ENCODE data around the gene KDM8. TPM values are rescaled to one million over a fixed set of nuclear protein-coding genes. Genes with fewer than 3 reads are reported as not detected.

KDM8 gene
- total and polyA plus RNA-seq, 3 donors from 2014 or later, result 5.7 to 14.7 (median 8.3) TPM

DNA sequence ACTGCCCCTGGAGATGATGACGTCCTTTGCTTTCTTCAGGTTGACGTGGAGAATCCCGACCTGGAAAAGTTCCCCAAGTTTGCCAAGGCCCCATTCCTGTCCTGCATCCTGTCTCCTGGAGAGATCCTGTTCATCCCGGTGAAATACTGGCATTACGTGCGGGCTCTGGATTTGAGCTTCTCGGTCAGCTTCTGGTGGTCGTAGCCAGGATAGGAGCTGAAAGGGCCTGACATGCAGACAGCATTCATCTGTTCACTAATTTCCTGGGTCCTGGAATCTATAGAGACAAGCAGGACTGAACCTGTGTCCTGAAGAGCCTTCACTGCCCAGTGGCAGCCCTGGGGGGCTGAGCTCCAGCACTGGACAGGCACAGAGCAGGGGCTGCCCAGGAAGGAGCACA, 17.2 kb downstream of the KDM8 start:
- Histone ChIP-seq H3K4me3 (no peak overlapping the region), H3K4me1 (no peaks in the 10 kb centered on the region), H3K9me3 (no peaks in the 10 kb centered on the region), H3K36me3 (ENCODE audit: low read depth, missing control alignments) (no peaks in the 10 kb centered on the region), H3K27me3 (no peaks in the 10 kb centered on the region), H3K27ac (no peak overlapping the region)
- no peak for DNase-seq
- 92% methylated on average over 8 of the region's 8 CpGs for WGBS, 2 donors
- intact Hi-C loops (cut with DNase I; ENCODE audit: low total_unique reads), result loop anchor here (10.0 kb wide), 1 partner anchor 124 kb away; no protein-coding TSS in a partner anchor
- no peak for TF ChIP-seq POLR2A (IDR thresholded peaks at IDR 0.05)
- TF ChIP-seq, protein P1, sequence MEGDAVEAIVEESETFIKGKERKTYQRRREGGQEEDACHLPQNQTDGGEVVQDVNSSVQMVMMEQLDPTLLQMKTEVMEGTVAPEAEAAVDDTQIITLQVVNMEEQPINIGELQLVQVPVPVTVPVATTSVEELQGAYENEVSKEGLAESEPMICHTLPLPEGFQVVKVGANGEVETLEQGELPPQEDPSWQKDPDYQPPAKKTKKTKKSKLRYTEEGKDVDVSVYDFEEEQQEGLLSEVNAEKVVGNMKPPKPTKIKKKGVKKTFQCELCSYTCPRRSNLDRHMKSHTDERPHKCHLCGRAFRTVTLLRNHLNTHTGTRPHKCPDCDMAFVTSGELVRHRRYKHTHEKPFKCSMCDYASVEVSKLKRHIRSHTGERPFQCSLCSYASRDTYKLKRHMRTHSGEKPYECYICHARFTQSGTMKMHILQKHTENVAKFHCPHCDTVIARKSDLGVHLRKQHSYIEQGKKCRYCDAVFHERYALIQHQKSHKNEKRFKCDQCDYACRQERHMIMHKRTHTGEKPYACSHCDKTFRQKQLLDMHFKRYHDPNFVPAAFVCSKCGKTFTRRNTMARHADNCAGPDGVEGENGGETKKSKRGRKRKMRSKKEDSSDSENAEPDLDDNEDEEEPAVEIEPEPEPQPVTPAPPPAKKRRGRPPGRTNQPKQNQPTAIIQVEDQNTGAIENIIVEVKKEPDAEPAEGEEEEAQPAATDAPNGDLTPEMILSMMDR (IDR thresholded peaks at IDR 0.05), result no peak

DNA sequence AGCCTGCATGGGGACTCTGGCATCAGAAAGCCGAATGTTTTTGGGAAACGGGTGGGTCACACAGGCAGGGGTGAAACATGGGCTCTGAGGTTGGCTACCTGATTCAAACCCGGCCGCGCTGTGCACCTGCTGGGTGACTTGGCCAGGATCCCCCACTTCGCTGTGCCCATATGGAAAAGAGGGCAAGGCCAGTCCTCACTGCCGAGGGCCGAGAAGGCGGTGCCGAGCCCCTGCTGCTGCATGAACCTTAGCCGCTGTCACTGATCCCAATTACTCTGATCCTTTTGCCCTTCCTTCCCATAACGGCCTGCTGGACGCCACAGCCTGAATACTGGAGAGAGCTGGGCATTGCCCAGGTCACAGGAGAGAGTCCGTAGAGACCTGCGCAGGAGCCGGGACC, 17.7 kb downstream of the KDM8 start:
- Histone ChIP-seq H3K9me3 (no peaks in the 10 kb centered on the region), H3K27me3 (no peaks in the 10 kb centered on the region), H3K4me3 (no peak overlapping the region), H3K27ac (no peak overlapping the region), H3K4me1 (no peaks in the 10 kb centered on the region), H3K36me3 (ENCODE audit: low read depth, missing control alignments) (no peaks in the 10 kb centered on the region)
- 90 to 93% methylated on average over 12 to 16 of the region's 16 CpGs for WGBS, 2 donors
- intact Hi-C loops (cut with DNase I; ENCODE audit: low total_unique reads), result loop anchor here (10.0 kb wide), 1 partner anchor 124 kb away; no protein-coding TSS in a partner anchor
- TF ChIP-seq, protein P1 (IDR thresholded peaks at IDR 0.05), result no peak
- no peak for TF ChIP-seq POLR2A (IDR thresholded peaks at IDR 0.05)
- DNase-seq, result no peak

DNA sequence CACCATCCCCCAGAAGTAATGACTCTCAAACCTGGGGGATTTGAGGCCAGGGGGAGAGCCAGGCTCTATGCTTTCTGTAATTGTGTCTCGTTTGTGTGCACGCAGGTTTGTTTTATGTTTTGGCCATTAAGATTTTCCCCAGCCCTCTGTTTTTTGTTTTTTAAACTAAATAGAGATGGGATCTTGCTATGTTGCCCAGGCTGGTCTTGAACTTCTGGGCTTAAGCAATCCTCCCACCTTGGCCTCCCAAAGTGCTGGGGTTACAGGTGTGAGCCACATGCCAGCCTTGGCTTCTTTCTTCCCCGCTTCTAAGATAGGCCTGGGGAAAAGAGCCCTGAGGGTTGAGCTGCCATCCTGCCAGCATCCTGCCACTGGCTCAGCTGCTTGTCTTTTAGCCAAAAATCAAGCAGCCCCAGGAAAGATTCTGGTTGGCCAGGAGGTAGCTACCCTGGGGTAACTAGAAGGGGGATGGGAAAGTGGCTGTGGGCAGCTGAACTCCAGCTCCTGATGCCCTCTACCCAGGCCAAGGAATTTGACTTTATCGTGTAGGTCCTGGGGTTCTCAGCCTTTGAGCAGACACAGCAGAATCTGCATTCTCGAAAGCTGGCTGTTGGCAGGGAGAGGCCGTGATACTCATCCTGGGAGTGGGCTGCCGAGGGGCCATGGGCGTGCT, 18.4 kb downstream of the KDM8 start:
- 77 to 88% methylated on average over 6 to 8 of the region's 8 CpGs for whole genome bisulfite sequencing, 2 donors
- intact Hi-C loops (cut with DNase I; ENCODE audit: low total_unique reads), result loop anchor here (10.0 kb wide), 1 partner anchor 123 kb away; no protein-coding TSS in a partner anchor

DNA sequence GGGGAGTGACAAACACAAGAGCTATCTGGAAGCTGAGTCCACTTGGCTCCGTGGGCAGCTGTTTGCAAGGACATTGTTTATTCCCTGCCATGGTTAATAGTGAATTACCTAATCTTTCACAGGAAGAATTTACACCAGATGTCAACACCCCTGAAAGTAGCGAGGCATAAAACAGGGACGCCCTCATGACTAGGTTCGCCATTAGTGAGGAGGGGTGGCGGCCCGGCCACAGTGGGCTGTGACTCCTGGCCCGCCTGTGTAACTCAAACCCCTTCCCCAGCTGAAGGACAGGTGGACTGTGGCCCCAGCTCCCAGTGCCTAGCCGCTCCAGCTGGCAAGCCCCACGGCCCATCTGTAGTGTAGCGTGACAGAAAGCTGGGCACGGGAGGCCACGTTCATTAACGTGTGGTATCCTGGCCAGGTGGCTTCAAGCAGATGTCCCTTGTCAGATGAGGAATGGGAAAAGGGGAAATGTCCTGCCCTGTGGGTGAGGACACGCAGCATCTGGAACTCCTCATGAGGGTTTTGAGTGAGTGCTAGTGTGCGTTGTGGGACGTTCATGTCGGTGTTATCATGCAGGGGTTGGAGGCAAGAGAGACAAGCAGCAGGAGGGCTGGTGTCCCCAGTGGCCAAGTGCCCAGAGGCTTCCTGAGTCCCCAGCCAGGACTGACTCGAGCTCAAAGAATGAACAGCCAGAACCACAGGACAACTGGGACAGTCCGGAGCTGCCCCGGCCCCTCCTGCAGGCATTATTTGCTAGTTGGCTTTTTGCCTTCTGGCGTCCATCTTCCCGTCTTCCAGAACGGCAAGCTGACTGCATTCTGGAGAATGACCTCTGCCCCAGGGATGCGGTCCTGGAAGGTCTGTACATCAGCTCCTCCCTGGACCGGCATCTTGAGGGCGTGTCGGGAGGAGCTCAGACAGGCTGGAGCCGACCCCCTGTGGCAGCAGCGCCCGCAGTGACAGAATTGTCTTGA, 19.2 kb downstream of the KDM8 start:
- intact Hi-C loops (cut with DNase I; ENCODE audit: low total_unique reads), result loop anchor here (10.0 kb wide), 1 partner anchor 122 kb away; no protein-coding TSS in a partner anchor
- Histone ChIP-seq H3K9me3 (no peaks in the 10 kb centered on the region), H3K27ac (no peak overlapping the region), H3K4me3 (no peak overlapping the region), H3K36me3 (ENCODE audit: low read depth, missing control alignments) (no peaks in the 10 kb centered on the region), H3K4me1 (no peaks in the 10 kb centered on the region), H3K27me3 (no peaks in the 10 kb centered on the region)
- WGBS, 2 donors, result 54 to 55% methylated on average over 29 to 30 of the region's 30 CpGs
- TF ChIP-seq, protein P1 (IDR thresholded peaks at IDR 0.05), result no peak
- no peak for TF ChIP-seq POLR2A (IDR thresholded peaks at IDR 0.05)
- DNase-seq, result no peak

More for the DNA sequence above, 18.4 kb downstream of the KDM8 start:
- DNase-seq, result no peak
- no peaks in the 10 kb centered on the region for H3K27me3 ChIP-seq
- no peaks in the 10 kb centered on the region for H3K36me3 ChIP-seq (ENCODE audit: low read depth, missing control alignments)
- no peaks in the 10 kb centered on the region for H3K9me3 ChIP-seq
- no peaks in the 10 kb centered on the region for H3K4me1 ChIP-seq
- H3K27ac ChIP-seq, result no peak overlapping the region
- TF ChIP-seq POLR2A (IDR thresholded peaks at IDR 0.05), result no peak
- TF ChIP-seq, protein P1 (IDR thresholded peaks at IDR 0.05), result no peak
- no peak overlapping the region for H3K4me3 ChIP-seq
